T-helper 9 cell (primary cell): ENCODE measurements around the gene SLAMF1.
"Not testable (repeated sequence)": the region's sequence is repeated elsewhere in the genome, so short reads cannot be mapped to it uniquely, and the experiment has no call there.

Experiments used
- DNase-seq: peaks from one replicate; pipeline ENCODE4 v3.0.0-alpha.2; 2020

Gene SLAMF1

DNA sequence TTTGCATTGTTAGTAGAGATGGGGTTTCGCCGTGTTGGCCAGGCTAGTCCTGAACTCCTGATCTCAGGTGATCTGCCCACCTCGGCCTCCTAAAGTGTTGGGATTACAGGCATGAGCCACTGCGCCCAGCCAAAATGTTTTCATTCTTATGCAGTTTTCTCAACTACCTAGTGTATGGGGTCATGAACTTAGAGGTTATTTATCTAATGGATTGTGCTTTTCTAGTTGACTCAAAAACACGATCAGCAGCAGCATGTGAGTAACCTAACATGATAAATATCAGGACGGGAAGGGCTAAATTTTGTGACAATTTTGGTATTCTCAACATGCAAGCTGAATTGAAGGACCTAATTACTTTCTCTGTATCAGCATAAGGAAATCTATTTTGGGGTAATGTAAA is 58.4 kb downstream of the SLAMF1 start:
- DNase-seq: no peak

DNA sequence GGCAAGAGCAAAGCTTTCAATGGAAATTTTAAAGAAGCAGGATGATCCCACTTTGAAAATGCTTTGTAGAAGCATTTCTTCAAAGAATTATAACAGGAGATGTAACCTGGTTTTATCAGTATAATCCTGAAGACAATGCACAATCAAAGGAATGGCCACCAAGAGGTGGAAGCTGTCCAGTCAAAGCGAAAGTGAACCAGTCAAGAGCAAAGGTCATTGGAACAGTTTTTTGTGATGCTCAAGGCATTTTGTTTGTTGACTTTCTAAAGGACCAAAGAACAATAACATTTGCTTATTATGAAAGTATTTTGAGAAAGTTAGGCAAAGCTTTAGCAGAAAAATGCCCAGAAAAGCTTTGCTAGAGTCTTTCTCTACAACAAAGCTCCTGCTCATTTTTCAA is 62.1 kb downstream of the SLAMF1 start:
- no peak for DNase-seq

DNA sequence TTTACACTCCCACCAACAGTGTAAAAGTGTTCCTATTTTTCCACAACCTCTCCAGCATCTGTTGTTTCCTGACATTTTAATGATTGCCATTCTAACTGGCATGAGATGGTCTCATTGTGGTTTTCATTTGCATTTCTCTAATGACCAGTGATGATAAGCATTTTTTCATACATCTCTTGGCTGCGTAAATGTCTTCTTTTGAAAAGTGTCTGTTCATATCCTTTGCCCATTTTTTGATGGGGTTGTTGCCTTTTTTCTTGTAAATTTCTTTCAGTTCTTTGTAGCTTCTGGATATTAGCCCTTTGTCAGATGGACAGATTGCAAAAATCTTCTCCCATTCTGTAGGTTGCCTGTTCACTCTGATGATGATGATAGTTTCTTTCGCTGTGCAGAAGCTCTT is 63.9 kb downstream of the SLAMF1 start:
- DNase-seq: not testable (repeated sequence)

DNA sequence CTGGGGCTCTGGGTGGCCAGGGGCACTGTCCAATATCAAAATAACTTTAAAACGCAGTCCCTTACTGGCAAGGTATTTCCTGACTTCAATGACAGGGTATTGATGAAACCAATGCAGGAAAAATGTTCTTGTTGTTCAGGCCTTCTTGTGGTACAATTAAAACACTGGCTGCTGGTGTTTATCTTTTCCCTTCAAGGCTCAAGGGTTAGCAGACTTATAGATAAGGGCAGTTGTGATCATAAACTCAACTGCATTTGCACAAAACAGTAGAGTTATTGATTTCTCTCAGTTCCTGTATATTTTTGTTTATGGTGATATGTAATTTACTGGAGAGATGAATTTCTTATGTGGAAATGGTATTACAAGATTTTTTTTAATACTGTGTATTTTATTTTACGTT is 64.9 kb downstream of the SLAMF1 start:
- no peak for DNase-seq

DNA sequence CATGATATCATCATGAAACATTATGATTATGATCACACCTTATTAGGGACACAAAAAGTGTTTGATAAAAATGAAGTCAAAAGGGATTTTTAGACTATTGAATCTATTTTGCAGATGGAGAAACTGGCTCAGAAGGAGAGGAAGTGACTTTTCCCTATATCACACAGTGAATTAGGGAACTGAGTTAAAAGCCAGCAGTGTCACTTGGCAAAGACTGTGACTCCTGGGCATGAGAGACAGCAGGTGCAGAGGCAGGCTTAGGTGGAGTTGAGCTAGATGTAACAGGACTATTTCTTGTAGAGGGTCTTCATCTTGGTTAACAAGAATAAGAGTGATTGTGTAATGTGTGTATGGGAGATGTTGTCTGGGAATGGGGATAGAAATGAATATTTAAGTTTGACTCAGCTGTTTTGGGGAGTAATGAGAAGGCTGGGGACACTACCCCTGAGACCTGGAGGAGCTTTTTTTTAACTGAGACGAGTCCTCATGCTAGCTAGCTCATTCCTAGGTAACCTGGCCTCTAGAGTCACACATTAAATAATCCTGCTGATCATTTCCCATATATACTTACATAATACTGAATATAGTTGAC is 66.5 kb downstream of the SLAMF1 start:
- DNase-seq: no peak

DNA sequence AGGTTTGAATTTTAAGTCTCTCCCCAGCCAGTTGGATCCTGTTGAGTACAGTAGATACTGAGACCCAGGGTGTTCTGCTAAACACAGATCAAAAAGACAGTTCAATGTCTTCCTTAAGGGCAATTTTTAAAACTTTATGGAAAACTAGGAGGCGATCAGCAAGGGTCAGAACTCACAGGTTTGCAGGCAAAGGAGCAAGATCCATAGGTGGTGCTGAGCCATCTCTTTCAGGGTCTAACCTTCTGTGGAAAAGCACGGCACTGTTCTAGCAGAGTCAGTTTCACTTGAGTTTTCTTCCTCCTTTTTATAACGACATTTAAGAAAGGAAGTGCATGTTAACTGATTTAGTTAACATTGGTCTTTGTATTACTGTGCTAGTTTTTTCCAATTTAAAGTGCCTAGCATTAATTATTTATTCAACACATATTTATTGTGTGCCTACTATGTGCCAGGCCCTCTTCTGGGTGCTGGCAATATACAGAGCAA is 67.6 kb downstream of the SLAMF1 start, which contains the start of gene CD84:
Gene CD84, minus strand, starts transcription at position 281 of the 486 bp plus-strand sequence. Its CDS starts 59 bp downstream, at position 222.
- no peak for DNase-seq

DNA sequence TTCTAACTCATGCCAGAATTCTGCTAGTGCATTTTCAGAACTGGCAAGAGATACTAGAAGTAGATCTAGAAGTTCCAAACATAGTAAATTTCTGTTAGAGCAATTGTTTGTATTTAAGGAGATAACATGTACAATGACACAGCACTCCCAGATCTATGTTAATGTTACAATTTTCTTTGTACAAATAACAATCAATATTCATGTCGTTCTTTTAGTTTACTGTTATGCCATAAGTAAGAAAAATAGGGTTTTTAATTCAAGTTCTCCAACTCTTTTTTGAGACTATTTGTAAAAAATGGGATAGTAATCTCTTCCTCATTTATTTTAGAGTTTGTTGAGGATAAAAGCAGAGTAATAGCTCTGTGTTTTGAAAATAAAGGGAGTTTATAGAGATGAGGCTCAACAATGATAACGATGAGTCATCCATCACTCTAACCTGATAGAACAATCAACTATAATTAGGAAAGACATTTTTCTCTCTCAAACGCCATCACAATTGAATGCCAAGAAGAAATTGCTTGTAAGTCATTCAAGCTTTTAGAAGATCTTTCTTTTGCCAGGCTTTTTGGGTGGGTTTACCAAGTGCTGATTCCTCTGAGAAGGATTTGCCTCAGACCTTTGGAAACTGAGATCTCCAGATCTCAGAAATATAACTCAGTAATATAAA is 68.2 kb downstream of the SLAMF1 start:
- DNase-seq: no peak

DNA sequence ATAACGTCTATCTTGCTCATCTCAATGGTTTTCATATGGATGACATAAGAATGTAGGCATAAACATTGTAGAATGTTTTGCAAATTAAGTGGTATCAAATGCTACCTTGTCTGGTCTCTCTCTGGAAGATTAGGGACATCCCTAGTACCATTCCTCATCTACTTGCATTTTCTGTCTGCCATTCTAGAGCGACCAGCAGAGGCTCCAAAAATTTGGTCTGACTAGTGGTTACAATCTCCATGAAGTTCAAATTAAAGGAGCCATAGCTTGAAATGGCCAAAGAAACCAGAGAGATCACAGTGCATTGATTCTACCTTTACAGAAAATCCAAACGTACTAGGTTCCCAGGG is 68.7 kb downstream of the SLAMF1 start:
- no peak for DNase-seq

DNA sequence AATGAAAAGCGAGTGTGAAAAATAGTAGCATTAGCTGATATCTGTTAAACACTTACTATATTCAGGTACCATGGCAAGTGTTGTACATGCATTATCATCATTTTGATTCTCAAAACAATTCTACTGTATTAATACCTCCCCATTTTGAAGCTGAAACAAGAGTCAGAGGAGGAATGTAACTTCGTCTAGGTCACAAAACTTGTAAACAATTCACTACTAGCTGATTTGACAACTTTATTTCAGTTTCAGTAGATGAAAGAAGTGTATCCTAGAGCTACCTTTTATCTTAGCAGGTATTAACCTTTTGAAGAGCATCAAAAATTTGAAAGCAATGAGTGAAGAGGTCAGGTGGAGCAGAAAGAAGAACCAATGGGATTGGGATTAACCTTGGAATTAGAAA is 69.2 kb downstream of the SLAMF1 start:
- no peak for DNase-seq

DNA sequence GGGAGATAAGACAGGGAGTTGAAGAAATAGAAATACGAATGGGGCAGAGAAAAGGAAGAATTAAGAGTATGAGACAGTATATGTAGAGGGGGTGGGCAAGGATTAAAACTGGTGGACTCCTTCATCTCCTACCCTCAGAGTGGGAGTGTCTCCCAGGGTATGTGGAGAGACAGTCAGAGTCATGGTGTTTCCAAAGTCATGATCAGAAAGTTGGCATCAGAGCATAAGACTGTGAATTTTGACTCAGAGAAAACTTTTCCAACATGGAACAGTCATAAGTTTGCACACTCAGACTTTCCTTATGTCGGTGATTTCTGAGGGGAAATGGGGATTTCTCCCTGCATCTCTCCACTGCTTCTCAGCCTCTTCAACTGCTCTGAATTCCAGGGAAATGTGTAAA is 70.0 kb downstream of the SLAMF1 start:
- DNase-seq: no peak

DNA sequence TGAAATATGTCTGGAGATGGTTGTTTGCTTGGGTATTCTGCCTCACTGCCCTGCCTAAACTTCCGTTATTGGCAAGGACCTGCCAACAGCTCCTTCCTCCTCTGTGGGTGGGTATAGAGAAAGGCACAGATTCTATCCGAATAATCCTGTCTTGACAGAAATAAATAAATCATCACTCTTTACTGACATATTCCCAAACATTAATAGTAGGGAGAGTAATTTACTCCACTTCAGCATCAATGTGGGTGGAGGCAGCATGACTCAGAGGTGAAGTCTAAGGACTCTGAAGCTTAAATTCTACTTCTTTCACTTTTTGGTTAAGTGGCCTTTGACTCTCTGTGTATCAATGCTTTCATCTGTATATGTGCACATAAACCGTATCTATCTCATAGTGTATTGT is 70.5 kb downstream of the SLAMF1 start:
- no peak for DNase-seq

DNA sequence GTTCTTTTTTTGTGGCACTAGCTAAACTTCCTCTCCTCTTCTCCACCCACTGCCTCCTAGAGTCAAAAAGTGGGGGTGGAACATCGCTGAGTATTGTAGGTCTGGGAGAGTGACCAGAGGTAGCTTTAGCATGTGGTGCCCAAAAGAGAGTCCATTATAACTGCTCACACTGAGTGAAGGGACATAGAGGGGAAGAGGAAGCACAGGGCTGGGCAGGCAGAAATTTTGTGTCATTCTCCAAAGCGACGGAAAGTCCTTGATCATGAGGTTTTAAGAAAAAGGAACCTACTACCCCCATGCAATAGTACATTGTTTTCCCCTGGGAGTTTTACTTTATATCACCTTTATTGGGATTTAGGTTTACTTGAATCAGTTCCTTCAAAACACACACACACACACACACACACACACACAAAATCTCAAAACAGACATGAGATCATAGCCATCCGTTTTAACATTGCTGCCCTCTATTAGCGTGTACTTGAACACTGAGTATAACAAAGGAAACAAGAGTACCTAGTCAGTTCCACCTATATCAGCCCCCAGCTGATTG is 71.7 kb downstream of the SLAMF1 start:
- DNase-seq: no peak

DNA sequence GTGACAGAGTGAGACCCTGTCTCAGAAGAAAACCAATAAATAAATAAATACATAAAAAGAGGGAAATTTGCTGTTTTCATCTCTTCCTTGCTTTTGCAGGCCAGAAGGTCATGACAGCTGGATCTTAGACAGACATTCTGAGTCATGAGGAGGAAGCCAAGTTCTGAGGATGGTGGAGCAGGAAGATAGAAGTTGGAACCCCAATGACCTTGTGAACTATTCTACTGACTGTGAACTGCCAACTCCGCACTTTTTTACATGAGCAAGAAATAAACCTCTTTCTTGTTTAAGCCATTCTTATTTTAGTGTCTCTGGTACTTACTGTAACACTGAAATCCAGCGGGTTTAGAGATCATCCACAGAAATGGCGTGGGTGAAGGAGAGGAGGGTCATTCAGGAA is 76.0 kb downstream of the SLAMF1 start:
- DNase-seq: no peak

DNA sequence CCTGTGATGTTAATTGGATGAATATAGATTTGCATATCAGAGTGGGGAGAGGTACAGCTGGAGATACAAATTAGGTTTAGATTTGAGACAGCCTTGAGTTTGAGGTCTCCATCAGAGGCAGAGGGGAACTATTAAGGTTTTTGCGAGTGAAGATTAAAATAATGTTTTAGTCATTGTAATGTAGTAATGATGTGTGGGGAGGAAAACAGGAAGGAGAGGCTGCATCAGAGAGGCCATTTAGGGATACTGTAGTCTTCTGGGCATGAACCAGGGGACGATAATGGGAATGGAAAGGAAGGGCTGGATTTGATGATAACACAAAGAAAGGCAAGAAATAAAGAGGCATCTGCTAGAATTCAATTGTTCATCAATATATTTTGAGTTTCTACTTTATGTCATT is 77.0 kb downstream of the SLAMF1 start:
- DNase-seq: no peak

DNA sequence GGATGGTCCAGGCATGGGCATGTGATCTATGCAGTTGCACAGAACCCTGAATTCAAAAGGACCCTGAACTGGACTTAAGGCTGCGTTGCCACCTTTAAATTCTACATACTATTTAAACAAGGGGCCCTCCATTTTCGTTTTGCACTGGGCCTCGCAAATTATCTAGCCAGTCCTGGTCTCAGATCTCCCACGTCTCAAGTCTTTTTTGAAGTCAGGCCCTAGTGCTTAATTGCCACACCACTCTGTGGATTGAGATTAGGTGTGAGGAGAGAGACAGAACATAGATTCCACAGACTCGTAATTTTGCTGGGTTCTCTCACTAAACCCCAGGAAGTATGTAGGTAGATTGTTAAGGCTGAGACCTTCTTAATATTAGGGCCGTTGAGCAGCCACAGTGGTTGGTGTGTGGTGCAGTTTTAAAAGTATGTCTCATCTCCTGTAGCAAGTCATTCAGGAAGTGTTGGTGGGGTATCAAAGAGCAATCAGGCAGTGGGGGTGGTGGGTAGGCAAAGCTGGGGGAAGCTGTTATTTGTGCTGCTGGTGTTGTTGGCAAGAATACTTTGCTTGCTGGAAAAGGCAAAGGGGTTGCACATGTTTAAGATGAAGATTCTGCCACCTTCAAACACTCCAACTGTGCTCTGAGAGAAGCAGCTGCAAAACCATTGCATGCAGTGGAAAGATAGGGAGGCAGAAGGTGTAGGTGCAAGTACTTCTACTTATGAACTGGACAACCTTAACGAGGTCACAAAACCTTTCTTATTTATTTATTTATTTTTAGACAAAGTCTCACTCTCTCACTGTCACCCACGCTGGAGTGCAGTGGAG is 78.8 kb downstream of the SLAMF1 start:
- peak; percentile 44 for DNase-seq

DNA sequence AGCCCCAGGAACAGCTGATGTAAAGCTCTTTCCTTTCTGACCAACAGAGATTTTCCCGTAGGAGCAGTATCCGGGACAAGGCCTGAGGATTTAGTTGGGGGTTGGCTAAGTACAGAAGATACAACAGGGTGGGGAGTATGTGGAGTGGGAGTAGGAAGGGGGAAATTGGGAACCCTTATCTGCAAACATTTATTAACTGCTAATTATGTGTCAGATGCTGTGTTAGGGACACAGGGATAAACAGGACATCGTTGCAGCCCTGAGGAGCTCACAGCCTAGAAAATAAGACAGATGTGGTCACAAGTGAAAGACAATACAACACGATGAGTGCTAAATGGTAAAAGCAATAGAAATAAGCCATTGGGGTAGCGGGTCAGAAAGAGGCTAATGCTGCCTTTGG is 79.5 kb downstream of the SLAMF1 start:
- DNase-seq: no peak

DNA sequence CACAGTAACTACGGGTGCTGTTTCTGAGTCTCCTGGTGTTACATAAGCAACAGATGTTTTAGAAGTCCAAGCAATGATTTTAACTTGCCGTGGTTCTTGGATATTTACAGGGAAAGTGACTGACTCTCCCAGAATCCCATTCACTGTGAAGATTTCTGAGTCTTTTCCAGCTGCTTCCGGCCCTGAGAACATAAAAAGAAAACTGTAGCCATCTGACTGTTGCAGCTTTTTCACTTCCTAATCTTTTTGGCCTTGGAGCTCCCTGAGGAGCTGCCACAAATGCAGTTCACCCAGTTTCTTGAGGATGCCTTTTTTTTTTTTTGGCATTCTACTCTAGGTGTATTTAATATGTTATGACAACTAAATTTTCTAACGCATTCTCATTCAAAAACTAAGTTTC is 81.3 kb downstream of the SLAMF1 start:
- DNase-seq: no peak

DNA sequence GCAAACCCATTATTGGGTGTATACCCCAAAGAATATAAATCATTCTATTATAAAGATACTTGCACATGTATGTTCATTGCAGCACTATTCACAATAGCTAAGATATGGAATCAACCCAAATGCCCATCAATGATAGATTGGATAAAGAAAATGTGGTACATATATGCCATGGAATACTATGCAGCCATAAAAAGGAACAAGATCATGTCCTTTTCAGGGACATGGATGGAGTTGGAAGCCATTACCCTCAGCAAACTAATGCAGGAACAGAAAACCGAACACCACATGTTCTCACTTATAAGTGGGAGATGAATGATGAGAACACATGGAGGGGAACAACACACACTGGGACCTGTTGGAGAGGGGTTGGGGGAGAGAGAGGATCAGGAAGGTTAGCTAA is 83.6 kb downstream of the SLAMF1 start:
- not testable (repeated sequence) for DNase-seq

DNA sequence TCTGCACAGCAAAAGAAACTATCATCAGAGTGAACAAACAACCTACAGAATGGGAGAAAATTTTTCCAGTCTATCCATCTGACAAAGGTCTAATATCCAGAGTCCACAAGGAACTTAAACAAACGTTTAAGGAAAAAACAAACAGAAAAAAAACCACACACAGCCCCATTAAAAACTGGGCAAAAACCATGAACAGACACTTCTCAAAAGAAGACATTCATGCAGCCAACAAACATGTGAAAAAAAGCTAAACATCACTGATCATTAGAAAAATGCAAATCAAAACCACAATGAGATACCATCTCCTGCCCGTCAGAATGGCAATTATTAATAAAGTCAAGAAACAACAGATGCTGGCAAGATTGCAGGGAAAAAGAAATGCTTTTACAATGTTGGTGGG is 84.1 kb downstream of the SLAMF1 start:
- DNase-seq: not testable (repeated sequence)

DNA sequence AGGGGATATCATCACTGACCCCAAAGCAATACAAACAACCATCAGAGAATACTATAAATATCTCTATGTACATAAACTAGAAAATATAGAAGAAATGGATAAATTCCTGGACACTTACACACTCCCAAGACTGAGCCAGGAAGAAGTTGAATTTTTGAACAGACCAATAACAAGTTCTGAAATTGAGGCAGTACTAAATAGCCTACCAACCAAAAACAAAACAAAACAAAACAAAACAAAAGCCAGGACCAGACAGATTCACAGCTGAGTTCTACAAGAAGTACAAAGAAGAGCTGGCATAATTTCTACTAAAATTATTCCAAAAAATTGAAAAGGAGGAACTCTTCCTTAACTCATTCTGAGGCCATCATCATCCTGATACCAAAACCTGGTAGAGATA is 86.0 kb downstream of the SLAMF1 start:
- no peak for DNase-seq

DNA sequence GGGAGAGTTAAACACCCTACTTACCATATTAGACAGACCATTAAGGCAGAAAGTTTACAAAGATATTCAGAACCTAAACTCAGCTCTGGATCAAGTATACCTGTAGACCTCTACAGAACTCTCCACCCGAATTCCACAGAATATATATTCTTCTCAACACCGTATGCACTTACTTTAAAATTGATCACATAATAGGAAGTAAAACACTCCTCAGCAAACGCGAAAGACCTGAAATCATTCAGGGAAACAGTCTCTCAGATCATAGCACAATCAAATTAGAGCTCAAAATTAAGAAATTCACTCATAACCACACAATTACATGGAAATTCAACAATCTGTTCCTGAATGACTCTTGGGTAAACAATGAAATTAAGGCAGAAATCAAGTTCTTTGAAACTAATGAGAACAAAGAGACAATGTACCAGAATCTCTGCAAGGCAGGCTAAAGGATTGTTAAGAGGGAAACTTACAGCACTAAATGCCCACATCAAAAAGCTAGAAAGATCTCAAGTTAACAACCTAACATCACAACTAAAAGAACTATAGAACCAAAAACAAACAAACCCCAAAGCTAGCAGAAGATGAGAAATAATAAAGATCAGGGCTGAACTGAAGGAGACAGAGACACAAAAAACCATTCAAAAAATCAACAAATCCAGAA is 86.7 kb downstream of the SLAMF1 start:
- DNase-seq: no peak

DNA sequence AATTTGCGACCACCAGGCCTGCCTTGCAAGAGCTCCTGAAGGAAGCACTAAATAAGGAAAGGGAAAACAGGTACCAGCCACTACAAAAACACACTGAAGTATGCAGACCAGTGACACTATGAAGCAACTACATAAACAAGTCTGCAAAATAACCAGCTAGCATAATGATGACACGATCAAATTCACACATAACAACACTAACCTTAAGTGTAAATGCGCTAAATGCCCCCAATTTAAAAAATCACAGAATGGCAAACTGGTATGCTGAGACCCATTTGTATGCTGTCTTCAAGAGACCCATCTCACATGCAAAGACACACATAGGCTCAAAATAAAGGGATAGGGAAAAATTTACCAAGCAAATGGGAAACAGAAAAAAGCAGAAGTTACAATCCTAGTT is 87.4 kb downstream of the SLAMF1 start:
- DNase-seq: not testable (repeated sequence)
